Mesenteric fat pad (tissue), 1 donor: Measurements from ENCODE around the gene SSTR4. TPM values are rescaled to one million over a fixed set of nuclear protein-coding genes. Genes with fewer than 3 reads are reported as not detected.

Experiments used
- DNase-seq: peaks from one replicate; pipeline ENCODE4 v3.0.0-alpha.2; 2020; ENCODE audit warnings: low spot score
- total RNA-seq: library from RNA; stranded (reverse); fragmentation: NEBNext Ultra II Directional; extraction: Animal tissue kit (Norgen Biotek cat#: 25700); gene quantifications from one replicate; pipeline ENCODE4 v1.2.1, GENCODE V29; 2021
- donor health status: DM: yes; HTN: yes; CAD: no.

SSTR4 gene
- total RNA-seq, 1 donor from 2014 or later = not detected

DNA sequence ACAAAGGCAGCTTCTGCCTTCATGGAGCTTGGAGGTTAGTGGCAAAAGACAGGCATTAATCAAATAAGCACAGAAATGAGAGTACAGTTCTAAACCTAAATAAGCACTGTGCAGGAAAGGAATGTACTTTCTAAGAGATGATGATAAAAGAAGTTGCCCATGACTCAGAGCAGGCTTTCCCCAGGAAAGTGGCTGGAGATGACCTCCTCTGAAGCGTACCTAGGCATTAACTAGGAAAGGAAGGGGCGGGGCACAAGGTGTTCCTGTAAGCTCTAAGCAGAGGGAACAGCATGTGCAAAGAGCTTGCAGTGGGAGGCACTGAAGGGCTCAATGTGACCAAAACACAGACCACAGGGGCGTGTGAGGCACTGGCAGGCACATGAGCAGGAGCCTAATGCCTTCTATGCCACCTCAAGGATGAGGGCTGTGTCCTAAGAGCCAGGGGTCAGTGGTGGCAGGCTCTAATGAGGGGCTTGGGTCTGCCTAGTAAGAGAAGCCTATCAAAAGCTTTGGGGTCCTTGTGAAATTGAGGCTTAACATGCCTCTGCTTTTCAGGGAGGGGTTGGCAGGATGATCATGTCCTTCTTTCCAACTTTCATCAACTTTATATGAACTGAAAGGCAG lies 4.9 kb downstream of the SSTR4 start:
- DNase-seq = no peak

DNA sequence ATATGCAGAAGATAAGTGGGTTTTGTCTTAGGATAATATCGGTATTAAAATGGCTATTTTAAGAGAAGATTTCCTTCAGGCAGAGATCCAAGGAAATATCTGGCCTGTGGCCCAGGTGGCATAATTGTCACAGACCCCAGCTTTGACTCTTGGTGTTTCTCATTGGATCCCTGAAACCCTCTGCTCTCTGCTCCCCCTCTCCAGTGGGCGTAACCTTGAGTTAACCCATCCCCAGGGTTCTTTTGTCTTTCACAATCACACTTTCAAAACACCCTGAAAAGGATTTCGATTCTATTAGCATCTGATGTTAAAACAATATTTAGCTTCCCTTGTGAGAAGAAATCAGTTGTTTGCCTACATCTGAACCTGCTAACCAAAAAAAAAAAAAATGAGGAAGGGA lies 7.2 kb downstream of the SSTR4 start:
- DNase-seq = no peak

DNA sequence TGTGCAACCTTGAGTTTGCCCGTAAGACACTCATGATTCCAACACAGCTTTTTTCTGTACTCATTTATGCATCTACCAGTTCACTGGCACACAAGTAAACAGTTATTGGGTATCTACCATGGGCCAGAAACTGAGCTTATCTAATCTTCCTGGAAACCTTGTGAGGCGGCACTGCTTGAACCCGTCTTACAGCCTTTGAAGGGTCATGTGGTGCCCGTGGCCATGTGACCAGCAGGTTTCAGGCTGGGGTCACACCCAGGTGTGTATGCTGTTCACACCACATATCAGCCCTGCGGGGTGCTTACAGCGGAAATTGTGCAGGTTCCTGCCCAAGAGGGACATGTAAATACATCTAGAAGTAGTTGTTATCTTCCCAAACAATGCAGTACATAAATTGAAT lies 8.3 kb downstream of the SSTR4 start:
- DNase-seq = no peak

DNA sequence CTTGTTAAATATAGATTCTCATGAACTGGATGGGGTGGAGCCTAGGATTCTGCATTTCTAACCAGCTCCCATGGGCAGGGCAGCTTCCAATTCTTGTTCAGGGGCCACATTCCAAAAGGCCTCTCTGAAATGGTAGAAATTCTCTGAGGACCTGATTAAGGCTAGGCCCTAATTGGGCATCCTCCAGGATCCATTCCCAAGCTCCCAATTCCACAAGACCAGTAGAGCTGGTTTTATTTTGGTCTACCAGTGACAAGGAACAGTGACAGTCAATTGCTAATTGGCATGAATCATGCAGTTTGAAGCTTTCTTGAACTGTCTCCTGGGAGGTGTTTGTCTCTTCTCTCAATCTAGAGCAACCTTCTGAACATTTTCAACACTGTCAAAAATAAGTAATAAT lies 11.3 kb downstream of the SSTR4 start:
- DNase-seq = no peak

DNA sequence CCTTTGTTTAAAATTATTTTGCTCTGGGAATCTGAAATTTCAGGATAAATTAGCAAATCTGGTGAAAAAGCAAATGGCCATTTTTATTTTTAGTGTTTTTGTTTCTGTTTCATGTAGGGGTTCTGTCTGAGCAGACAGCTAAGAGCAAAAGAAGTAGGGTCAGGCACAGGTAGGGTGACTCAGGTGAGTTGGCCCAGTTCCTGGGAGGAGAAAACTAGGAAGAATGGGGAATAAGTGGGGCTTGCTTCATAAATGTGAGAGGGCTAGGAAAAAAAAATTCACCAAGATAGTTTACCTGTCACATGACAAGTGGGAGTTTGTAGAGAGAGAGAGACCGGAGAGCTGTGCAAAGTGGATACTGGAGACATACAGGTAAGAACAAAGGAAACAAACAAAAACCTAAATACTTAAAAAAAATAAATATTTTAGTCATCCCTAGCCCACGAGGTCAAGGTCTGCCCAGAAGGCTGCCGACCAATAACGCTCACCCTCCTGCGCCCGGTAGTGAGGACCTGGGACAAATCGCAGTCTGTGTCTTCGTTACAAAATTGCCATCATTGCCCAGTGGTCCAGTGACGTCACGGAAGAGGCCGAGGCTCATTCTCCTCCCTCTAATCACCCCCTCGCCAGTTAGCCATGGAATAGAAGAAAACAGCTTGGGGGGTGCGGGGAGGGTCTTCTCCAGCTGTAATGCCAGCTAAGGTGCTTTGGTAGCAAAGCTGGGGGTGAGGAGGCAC lies 12.1 kb downstream of the SSTR4 start:
- no peak for DNase-seq

DNA sequence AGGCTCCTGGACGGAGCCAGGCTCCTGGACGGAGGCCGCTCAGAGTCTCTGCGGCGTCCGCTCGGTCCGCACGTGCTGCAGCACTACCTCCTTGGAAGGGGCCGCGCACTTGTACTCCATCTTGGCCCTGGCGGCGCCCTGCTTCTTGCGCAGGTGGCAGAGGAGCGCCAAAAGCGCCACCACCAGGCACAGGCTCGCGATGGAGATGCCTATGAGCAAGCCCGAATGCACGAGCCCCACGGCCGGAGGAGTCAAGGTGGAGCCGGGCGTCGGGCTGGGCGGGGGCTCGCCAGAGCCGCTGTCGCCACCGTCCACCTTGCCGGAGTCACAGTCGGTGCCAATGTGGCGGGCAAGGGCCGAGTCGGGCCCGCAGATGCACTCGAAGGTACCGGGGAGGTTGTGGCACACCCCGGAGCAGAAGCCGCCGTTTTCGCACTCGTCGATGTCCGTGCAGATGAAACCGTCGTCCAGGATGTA lies 12.7 kb downstream of the SSTR4 start:
- DNase-seq = no peak

DNA sequence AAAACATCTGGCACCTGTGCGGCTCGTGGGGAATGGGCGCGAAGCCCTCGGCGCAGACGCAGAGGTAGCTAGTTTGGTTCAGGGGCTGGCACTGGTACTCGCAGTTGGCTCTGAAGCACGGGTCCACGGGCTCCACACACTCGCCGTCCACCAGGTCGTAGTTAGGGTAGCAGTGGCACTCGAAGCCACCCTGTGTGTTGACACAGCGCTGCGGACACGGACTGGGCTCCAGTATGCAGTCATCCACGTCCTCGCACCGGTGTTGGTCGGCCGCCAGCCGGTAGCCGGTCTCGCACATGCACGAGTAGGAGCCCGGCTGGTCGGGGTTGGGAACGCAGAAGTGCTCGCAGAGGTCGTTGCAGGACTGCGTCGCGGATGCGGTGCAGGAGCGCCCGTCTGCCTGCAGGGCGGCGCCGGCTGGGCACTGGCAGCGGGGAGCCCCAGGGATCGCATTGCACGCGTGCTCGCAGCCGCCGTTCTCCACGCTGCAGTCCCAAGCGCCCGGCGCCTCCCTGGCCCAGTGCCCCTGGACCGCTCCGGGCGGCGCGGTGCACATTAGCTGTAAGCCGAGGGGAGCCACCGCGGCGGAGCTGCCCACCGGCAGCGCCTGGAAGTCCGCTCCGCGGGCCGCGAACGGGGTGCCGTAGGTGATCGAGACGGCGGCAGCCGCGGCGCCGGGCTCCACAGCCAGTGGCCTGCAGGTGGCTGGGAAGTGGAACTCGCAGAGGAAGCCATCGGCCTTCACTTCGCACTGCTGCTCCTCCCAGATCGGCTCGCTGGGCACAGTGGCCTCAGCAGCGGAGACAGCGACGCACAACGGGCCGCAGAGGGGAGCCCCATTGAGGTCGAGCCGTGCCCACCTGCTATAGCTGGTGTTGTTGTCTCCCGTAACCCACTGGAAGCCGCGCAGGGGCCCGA lies 13.4 kb downstream of the SSTR4 start:
- peak; percentile 93 for DNase-seq

DNA sequence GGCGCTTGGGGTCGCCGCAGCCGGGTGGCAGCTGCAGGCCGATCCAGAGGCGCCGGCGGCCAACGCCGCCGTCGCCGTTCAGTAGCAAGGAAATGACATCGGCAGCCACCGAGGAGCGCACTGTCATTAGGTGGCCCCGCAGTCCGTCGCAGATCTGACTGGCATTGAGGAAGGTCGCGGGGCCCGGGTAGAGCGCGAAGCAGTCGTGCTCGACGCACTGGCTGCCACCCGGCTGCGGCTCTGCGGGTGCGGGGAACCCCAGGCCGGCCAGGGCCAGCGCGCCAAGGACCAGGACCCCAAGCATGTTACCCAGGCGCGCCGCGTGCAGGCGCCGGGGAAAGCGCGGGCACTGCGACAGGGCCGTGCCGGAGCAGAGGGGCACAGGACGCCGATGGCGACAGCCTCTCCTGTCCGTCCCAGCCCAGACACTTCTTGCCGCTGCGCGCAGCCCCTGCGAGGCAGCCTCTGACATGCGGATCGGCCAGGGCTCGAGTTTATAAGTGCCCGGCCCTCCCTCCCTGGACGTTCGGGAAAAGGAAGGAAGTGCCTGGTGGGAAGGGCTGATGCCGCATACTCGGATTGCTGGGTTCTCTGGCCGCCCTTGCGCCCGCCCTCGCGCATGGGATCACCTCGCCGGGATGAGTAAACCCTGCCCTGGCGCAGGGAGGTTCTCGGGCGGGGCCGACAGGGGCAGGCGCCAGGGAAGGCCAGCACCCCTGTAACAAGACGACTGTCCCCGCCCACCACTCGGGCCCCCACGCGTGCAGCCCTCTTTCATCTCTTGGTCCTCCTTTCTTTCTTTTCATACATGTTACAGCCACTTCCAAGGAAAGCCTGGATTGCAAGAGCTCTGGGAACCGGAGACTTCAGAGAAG lies 14.3 kb downstream of the SSTR4 start, which contains the start of gene THBD:
Gene THBD, minus strand, starts transcription at position 472 of the 875 bp plus-strand sequence. Its CDS starts 168 bp downstream, at position 304.
- DNase-seq = peak; percentile 95

DNA sequence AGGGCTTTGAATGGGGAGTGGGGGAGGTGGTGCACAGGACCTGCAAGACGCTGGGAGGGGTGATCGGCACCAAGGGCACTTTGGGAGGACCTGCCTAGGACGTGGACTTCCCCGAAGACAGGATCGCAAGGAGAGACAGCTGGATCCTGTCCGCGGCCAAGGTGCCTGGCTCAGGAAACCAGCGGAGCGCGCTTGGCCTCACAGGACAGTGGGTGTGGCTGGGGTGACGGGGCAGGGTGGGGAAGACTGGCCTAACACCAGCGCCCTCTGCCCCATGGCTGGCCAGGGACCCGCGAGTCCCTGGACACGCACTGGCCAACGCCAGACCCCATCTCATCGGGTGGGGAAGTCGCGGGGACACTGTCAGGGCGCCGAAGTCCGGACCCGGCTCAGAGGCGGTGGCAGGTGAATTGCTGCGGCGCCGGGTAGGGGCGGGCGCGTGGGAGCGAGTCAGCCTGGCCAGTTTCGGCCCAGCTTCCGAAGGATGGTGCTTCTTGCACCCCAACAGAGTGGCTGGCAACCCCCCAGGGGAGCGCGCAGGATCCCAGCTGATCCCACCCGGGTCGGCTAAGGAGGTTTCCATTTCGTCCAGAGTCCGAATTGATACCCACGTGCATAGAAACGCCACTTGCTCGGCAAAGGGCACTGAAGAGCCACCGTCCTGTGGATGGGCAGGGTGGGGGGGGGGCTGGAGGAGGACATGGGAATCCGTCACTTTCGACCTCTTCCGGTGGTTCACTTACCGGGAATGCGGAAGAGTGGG lies 15.1 kb downstream of the SSTR4 start:
- peak; percentile 94 for DNase-seq

DNA sequence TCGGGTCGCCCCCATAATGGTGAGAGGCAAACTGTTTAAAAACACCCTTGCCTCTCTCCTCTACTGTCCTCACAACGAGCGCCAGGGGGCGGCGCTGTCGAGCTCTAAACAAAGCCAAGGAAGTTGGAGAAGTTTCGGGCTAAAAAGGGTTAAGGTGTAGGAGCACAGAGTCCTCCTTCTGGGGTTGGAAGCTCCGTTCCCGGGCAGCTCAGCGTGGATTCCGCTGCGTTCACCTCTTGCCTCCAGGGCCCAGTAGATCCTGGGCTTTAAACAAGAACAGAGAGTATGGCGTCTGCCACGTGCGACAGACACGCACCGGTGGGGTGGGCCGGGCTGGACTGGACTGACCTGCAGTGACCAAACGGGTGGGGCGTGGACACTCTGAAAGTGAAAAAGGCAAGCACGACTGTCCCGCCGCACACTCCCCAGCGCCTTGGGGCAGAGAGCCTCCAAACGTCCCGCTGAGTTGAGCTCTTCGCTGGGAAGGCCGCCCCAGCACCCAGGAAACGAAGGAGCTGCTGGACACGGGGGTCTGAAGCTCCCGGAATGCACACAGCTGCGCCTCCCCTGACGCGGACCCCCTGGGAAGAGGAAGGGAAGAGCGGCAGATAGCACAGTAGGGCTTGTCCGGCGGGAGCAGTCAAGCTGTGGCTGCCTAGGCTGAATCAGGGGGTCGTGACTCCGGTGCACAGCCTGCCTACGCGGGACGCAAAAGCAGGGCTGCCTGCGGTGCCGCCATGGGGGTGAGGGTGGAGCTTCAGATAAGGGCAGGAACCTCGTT lies 15.9 kb downstream of the SSTR4 start:
- peak; percentile 93 for DNase-seq

DNA sequence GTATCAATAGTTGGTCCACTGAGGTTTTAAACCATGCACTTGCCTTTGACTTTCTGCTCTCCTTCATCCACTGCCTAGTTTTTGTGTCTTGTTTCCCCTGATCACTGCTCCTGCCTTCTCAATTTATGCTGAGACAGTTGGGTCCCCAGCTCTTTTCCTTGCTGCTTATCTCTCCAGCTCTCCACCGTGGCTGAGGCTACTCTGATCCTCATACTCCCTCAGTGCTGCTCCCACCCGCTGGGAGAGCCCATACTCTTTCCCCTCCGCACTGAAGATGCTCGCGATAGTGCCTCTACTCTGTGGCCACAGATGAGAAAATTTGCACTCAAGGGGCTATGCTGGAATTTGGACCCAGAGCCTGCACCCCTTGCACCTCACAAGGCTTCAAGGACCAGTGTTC lies 17.8 kb downstream of the SSTR4 start:
- DNase-seq = no peak

DNA sequence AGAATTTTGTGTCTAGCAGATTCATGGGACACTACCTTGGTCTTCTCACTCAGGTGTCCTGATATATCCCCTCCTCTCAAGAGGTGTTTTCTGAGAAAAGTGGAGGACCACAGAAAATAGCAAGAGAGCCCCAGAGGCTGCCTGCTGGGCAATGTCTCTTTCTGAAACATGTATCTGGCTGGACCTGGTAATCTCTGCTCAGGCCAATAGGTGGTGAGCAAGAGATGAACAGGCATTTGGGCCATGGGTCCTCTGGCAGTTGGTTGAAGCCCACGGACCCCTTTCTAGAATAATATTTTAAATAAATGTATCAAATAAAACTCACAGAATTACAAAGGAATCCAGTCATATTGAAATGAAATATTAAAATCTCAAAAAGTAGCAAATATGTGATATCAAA lies 23.1 kb downstream of the SSTR4 start:
- no peak for DNase-seq

DNA sequence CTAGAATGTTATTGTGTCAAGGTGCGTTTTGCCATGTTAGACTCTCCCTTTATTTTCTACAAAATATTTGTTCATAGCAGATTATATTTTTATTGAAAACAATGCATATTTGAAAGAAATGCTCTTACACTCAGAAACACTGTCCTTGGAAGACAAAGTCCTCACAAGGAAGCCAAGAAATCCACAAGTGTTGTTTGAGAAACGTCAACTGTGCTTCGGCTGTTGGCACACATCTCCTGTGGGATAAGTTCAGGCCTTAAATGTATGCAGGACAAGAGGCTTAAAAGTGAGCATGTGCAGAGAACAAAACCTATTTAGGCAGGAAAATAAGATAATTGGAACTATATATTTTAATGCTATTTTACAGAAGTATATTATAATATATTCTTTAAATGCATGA lies 23.9 kb downstream of the SSTR4 start:
- no peak for DNase-seq

DNA sequence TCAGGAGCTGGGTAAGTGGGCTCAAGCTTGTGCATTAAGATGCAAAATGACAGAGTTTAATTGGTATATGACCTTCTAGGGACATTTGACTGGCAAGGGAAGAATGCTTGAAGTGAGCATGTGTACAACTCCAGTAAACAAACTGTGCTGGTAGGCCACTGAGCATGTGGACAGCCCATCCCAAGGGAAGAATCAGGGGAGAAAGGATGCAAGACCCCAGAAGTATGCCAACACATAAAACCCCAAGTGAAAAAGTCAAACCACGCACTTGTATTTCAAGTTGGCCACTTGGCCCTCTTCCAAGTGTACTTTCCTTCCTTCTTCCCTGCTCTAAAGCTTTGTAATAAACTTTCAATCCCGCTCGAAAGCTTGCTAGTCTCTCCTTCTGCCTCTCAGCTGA lies 24.7 kb downstream of the SSTR4 start:
- DNase-seq = no peak

DNA sequence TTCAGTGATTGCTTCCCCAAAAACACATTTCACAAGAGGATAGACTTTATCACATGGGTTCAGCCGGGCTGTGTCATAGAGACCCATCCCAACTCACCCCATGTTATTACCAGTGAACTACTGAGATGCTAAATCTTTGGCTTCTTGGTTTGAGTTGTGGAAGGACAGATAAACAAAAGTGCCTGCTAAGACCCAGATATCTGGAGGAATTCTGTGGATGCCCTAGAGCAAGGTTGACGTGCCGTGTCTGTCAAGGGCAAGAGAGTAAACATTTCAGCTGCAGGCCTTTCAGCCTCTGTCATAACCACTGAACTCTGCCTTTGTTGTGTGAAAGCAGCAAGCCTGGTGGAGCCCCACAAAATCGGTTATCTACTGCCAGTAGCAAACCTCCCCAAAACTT lies 25.5 kb downstream of the SSTR4 start:
- DNase-seq = no peak

DNA sequence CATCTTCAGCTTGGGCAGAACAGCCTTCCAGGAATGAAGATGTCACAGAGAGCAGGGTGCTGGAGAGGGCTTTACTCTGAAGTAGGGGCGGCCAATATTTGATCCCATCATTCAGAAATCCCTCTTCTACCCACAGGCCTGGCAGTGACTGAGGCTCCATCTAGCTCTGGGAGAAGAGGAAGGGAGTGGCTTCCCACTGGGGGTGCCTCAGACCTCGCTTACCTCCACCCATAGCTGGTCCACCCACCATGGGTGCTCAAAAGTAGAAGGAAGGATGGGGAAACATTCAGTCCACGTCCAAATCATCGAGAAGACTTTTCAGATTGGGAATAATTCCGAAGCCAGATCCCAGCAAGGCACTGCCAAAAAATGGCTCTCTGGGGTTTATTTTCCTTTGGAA lies 26.1 kb downstream of the SSTR4 start:
- DNase-seq = no peak

DNA sequence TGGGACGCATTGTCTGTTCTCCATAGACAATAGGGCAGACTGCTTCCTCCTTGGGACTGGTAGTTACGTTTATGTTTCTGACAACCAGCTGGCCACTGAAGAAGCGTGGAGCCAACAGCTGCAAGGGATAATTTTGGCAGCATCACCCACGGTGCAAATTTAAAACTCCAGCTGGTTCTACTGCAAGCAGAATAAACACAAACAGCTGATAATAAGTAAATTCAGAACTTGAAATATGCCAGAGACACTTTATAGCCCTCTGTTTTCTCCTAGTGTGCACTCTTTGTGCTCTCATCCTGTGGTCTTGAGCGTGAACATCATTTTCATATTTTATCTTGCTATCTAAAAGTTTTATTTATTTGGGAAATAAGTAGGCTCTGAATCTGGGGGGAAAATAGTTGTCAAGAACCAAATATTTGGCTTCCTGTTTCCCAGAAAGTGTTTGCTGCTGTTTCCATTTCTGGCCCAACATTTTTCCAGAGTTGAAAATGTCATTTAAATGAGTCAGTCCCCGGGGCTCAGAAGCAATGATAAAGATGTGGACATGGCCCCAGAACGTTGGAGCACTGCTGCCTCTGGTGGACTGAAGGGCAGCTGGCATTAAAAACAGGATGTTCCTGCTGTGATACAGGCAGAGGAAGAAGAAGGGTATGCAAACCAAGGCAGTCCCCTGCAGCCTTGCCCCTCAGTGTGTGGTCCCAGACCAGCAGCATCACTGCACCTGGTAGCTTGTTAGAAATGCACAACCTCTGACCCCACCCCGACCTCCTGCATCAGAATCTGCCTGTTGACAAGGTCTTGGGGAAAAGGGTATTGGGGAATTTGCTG lies 26.8 kb downstream of the SSTR4 start:
- DNase-seq = no peak

DNA sequence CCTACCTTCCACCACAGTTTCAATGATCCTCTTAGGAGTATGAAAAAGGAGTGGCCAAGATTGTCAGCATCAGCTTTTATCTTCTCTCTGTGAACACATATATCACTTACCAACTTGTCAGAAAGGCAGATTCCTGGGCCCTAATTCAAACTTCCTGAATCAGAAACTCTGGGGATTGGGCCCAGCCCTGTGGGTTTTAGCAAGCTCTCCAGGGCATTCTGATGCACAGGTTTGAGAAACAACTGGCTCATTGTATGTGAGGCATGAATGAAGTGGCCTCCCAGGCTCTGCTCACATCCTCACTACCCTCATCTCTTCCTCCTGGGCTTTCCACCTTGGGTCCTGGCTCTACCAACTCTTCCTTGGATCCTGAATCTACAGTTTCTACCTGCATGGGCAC lies 27.5 kb downstream of the SSTR4 start:
- no peak for DNase-seq
